GM12878 (cell line): Measurements from ENCODE around the gene PC. TPM values are rescaled to one million over a fixed set of nuclear protein-coding genes. Genes with fewer than 3 reads are reported as not detected.

ENCODE experiments used
- ATAC-seq: fragments of 200-7000 bp; cut with Tn5 transposase; 3 replicates; pipeline ENCODE4 v1.9.1; 2020; ENCODE audit warnings: mild to moderate bottlenecking, moderate library complexity
- BruUV-seq: library from RNA; stranded (reverse); fragments of 400-500 nt; replicated peaks from 2 replicates; lab custom pipeline; 2021; lab: Mats Ljungman, UMichigan
- CTCF ChIA-PET: fragments of 300-600 bp; sonication (Branson Sonifier 250); formaldehyde crosslinking; extraction: SDS; loops from one replicate; lab custom pipeline; 2021; ENCODE audit warnings: inconsistent platforms; lab: Yijun Ruan, JAX
- POLR2A ChIA-PET: fragments of 350-600 bp; formaldehyde crosslinking; extraction: SDS; loops from one replicate; lab custom pipeline; 2021; ENCODE audit warnings: inconsistent platforms; lab: Charles Lee
- RAD21 ChIA-PET: fragments of 300-600 bp; sonication (Branson Sonifier 250); formaldehyde crosslinking; loops from one replicate; lab custom pipeline; 2023; ENCODE audit warnings: antibody characterized with exemption; ENCODE audit not compliant: unreplicated experiment; lab: Charles Lee
- SMC1A ChIA-PET: fragments of 300-600 bp; sonication (Branson Sonifier 250); formaldehyde crosslinking; loops from one replicate; lab custom pipeline; 2023; ENCODE audit not compliant: unreplicated experiment, uncharacterized antibody; lab: Charles Lee
- DNase-seq: peaks from one replicate; pipeline ENCODE4 v3.0.0-alpha.2; 2011; ENCODE audit warnings: low read depth, low spot score
- FAIRE-seq: peaks from 3 replicates; lab custom pipeline; 2011; peaks lifted over from hg19 to GRCh38; lab: Jason Lieb, UNC
- H2AFZ ChIP-seq: 2 replicates; pipeline ENCODE4 v1.6.0; 2011; ENCODE audit warnings: low read depth, low read length, control low read depth; ENCODE audit not compliant: control insufficient read depth
- H3K27ac ChIP-seq: 2 replicates; pipeline ENCODE4 v1.5.1; 2011; ENCODE audit warnings: control low read depth; ENCODE audit not compliant: control insufficient read depth, insufficient read depth
- H3K27me3 ChIP-seq, 2 experiments: replicated peaks in 1 of 2; 2 replicates each; pipeline versions ENCODE4 v1.6.0 to v1.6.1; 2011; ENCODE audit warnings: low read length in 1 of 2; ENCODE audit not compliant: control insufficient read depth in 2 of 2, insufficient read depth in 2 of 2
- H3K36me3 ChIP-seq, 2 experiments: 2 replicates each; pipeline ENCODE4 v1.5.1; 2011; ENCODE audit warnings: low read length in 1 of 2; ENCODE audit not compliant: control insufficient read depth in 2 of 2, insufficient read depth in 2 of 2
- H3K4me1 ChIP-seq: 2 replicates; pipeline ENCODE4 v1.6.1; 2011; ENCODE audit warnings: mild to moderate bottlenecking, low read length, moderate library complexity, mixed read lengths; ENCODE audit not compliant: control insufficient read depth, insufficient read depth
- H3K4me2 ChIP-seq: 2 replicates; pipeline ENCODE4 v1.6.0; 2011; ENCODE audit warnings: control low read depth; ENCODE audit not compliant: control insufficient read depth, insufficient read depth
- H3K4me3 ChIP-seq: fragments of 200-600 bp; sonication (generic); 2 replicates; pipeline ENCODE4 v1.5.1; 2016
- H3K79me2 ChIP-seq: 2 replicates; pipeline ENCODE4 v1.6.0; 2011; ENCODE audit warnings: low read length; ENCODE audit not compliant: control insufficient read depth, insufficient read depth
- H3K9ac ChIP-seq: 2 replicates; pipeline ENCODE4 v1.8.0; 2011; ENCODE audit warnings: low read length, control low read depth, mixed read lengths; ENCODE audit not compliant: control insufficient read depth, insufficient read depth
- H3K9me3 ChIP-seq: replicated peaks from 3 replicates; pipeline ENCODE4 v1.5.1; 2011; ENCODE audit warnings: mild to moderate bottlenecking, low read length; ENCODE audit not compliant: control insufficient read depth, insufficient read depth
- H4K20me1 ChIP-seq: 2 replicates; pipeline ENCODE4 v1.6.0; 2011; ENCODE audit not compliant: control insufficient read depth, insufficient read depth
- HDGF ChIP-seq: fragments of 450-650 bp; IDR thresholded peaks from 2 replicates; pipeline ENCODE4 v1.6.1; 2016; ENCODE audit warnings: antibody characterized with exemption
- NR2C1 ChIP-seq: fragments of 450-650 bp; IDR thresholded peaks from 2 replicates; pipeline ENCODE4 v1.6.1; 2017; ENCODE audit warnings: antibody characterized with exemption, mild to moderate bottlenecking, moderate library complexity
- RCOR1 ChIP-seq: conservative IDR thresholded peaks from 2 replicates; pipeline ENCODE4 v1.6.1; 2012; ENCODE audit warnings: low read depth, low read length, improper control_type of control experiment
- SMAD5 ChIP-seq: IDR thresholded peaks from 2 replicates; pipeline ENCODE4 v1.6.1; 2016; ENCODE audit warnings: antibody characterized with exemption, low read depth
- SMC3 ChIP-seq: IDR thresholded peaks from 2 replicates; pipeline ENCODE4 v1.6.1; 2011; ENCODE audit warnings: low read length, improper control_type of control experiment, borderline replicate concordance
- SREBF2 ChIP-seq: IDR thresholded peaks from 2 replicates; pipeline ENCODE4 v1.6.1; 2012; ENCODE audit warnings: mild to moderate bottlenecking, low read length
- STAT1 ChIP-seq: fragments of 450-650 bp; conservative IDR thresholded peaks from 2 replicates; pipeline ENCODE4 v1.6.1; 2014; ENCODE audit warnings: antibody characterized with exemption, mild to moderate bottlenecking
- WGBS: methylation state at CpG from one replicate; pipeline ENCODE4 v1.1.6; 2016; ENCODE audit warnings: low lambda C conversion rate; ENCODE audit not compliant: insufficient replicate concordance, insufficient coverage; ENCODE audit errors: missing lambda C conversion rate; 5-methylcytosine and 5-hydroxymethylcytosine counted together
- in situ Hi-C: fragments of 300-500 bp; cut with MboI; formaldehyde crosslinking; loops from 9 replicates; pipeline ENCODE4 v1.14.3; 2018; ENCODE audit warnings: mixed read lengths
- intact Hi-C: fragments of 100-400 bp; cut with micrococcal nuclease; formaldehyde crosslinking; loops from one replicate; pipeline ENCODE4 v1.14.2; 2022; ENCODE audit not compliant: unreplicated experiment
- polyA plus RNA-seq, 11 experiments: library from polyadenylated mRNA; depleted of rRNA in 4 of 11; unstranded in 6 of 11; stranded (reverse) in 5 of 11; fragments of >200 nt; fragmentation: Nextera tagmentation in 4 of 11; fragmentation: Illumina TruSeq in 1 of 11; extraction: Ambion mirVana in 4 of 11; extraction: Trizol in 1 of 11; gene quantifications; 1 replicate in 1 of 11; 2 replicates in 10 of 11; pipeline versions ENCODE4 v1.2.1 to v1.2.3, GENCODE V29; 2011 to 2016; ENCODE audit warnings: inconsistent platforms in 2 of 11, missing spikeins in 2 of 11, low read depth in 1 of 11
- total RNA-seq, 4 experiments: library from RNA; depleted of rRNA in 3 of 4; stranded (reverse); fragments of >200 nt in 3 of 4; fragmentation: Illumina TruSeq in 1 of 4; extraction: Trizol in 1 of 4; gene quantifications; 2 replicates each; pipeline versions ENCODE4 v1.2.1 to v1.2.3, GENCODE V29; 2013 to 2021
- TF ChIP-seq, protein P1 (sequence below): fragments of 450-650 bp; IDR thresholded peaks from 2 replicates; pipeline ENCODE4 v1.6.1; 2016; ENCODE audit warnings: mild to moderate bottlenecking
- TF ChIP-seq, protein P2 (sequence below): IDR thresholded peaks from 2 replicates; pipeline ENCODE4 v1.6.1; 2011; ENCODE audit warnings: mild to moderate bottlenecking, low read depth, low read length, moderate library complexity; ENCODE audit not compliant: insufficient replicate concordance

Gene PC
- total and polyA plus RNA-seq, 10 of the 15 experiments (the other 5 are each of a cell fraction or from before 2014, with no cell fraction given) = 0.22 to 10.3 (median 4.5) TPM

DNA sequence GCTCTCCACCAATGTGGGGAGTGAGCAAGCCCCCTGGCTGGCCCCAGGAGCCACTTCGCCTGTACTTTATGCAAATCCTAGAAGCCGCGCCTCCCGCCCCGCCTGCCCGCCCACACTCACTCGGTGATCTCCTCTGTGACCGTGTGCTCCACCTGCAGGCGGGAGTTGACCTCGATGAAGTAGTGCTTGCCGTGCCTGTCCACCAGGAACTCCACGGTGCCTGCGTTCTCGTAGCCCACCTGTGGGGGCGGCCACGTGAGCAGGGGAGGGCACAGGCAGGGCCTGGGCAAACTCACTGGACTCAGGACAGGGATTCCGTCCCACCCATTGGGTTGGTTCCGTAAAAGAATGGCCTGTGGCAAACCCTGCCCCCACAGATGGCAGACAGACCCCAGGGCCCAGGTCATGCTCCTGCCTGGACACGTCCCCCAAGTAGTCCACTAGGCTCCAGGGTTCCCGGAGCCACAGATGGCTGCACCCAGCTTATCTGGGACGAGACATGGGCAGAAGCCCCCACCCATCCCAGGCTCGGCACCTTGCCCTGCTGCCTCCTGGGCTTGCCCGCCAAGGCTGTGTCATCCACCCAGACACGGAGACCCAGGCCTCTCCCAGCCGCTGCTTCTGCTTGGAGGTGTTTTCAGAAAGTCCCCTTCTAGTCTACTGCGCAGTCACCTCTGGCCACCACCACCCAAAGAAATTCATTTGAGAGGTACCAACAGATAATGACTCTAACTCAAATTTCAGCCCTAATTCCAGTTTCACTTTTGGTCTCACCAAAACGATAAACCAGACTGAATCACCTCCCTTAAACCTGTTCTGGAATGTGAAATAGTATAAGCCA lies 89.2 kb downstream of the PC start (continued):
- TF ChIP-seq SREBF2 = no peak
- 0 out of 2 replicates have a peak, but pooled peaks have one; percentile 74 for TF ChIP-seq HDGF

DNA sequence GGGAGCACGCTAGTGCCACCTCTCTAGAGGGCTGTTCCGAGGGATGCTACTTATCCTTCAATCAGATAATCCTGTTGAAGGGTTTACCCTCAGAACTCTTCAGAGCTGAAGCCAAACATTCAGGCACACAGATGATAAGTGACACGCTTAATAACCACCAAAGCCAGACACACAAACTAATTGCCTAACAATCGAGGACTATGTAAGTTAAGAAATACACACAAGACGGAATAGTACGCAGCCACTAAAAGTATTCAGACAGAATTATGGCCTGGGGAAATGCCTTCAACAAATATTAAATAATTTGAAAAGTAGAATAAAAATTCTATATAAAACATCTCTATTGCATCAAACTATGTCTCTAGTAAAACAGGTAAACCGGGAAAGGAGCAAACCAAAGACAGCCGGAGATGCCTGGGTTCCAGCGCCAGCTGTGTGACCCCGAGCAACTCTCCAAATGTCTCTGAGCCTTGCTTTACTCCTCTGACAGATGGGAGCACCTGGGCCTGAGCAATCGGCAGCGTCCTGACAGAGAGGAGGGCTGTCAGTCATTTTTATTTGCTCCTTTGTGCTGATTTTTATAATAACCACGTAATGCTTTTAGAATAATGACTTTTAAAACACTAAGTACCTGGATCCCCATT lies 90.0 kb downstream of the PC start:
- TF ChIP-seq STAT1 = no peak
- no peak for TF ChIP-seq RCOR1
- TF ChIP-seq, protein P1, sequence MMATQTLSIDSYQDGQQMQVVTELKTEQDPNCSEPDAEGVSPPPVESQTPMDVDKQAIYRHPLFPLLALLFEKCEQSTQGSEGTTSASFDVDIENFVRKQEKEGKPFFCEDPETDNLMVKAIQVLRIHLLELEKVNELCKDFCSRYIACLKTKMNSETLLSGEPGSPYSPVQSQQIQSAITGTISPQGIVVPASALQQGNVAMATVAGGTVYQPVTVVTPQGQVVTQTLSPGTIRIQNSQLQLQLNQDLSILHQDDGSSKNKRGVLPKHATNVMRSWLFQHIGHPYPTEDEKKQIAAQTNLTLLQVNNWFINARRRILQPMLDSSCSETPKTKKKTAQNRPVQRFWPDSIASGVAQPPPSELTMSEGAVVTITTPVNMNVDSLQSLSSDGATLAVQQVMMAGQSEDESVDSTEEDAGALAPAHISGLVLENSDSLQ = peak; percentile 79
- TF ChIP-seq NR2C1 = no peak
- no peak for TF ChIP-seq SMAD5
- TF ChIP-seq SMC3 = no peak
- TF ChIP-seq, protein P2, sequence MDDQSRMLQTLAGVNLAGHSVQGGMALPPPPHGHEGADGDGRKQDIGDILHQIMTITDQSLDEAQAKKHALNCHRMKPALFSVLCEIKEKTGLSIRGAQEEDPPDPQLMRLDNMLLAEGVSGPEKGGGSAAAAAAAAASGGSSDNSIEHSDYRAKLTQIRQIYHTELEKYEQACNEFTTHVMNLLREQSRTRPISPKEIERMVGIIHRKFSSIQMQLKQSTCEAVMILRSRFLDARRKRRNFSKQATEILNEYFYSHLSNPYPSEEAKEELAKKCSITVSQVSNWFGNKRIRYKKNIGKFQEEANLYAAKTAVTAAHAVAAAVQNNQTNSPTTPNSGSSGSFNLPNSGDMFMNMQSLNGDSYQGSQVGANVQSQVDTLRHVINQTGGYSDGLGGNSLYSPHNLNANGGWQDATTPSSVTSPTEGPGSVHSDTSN = no peak
- Histone ChIP-seq H2AFZ (peak overlapping the region; percentile 63), H3K4me2 (peak overlapping the region; percentile 74), H3K79me2 (no peaks in the 10 kb centered on the region), H3K9me3 (no peaks in the 10 kb centered on the region), H3K4me3 (no peak overlapping the region), H3K36me3 (no peaks in the 10 kb centered on the region), H4K20me1 (no peaks in the 10 kb centered on the region), H3K9ac (no peak overlapping the region), H3K27ac (no peak overlapping the region), H3K27me3 (no peaks in the 10 kb centered on the region), H3K4me1 (peaks cover 11% of the 10 kb centered on the region)
- intact Hi-C loops = no loop called here
- 72% methylated on average over 13 of the region's 13 CpGs for WGBS
- ChIA-PET CTCF (interaction anchor here (1.0 to 1.7 kb wide), 2 partner anchors 26 to 174 kb away, joined by 3 to 6 read pairs; no protein-coding TSS in a partner anchor), SMC1A (no interaction called here), RAD21 (no interaction called here), POLR2A (interaction anchor here (1.2 kb wide), 1 partner anchor 12 kb away, joined by 3 read pairs; no protein-coding TSS in a partner anchor)
- BruUV-seq = no TSS peak
- DNase-seq = no peak
- in situ Hi-C loops = no loop called here
- no peak for FAIRE-seq
- ATAC-seq = no peak
